IPS-18a (cell line): ENCODE data around the gene LMNTD1.

Source experiments
- H3K27ac ChIP-seq: one replicate; pipeline ENCODE4 v1.5.1; 2013; ENCODE audit warnings: low read length
- H3K27me3 ChIP-seq: one replicate; pipeline ENCODE4 v1.6.1; 2013; ENCODE audit warnings: mild to moderate bottlenecking, low read length; ENCODE audit not compliant: control insufficient read depth, insufficient read depth
- H3K36me3 ChIP-seq: one replicate; pipeline ENCODE4 v1.6.1; 2013; ENCODE audit warnings: low read depth, low read length; ENCODE audit not compliant: control insufficient read depth
- H3K4me1 ChIP-seq: one replicate; pipeline ENCODE4 v1.6.1; 2013; ENCODE audit warnings: low read depth, low read length; ENCODE audit not compliant: control insufficient read depth
- H3K4me3 ChIP-seq: one replicate; pipeline ENCODE4 v1.5.1; 2013; ENCODE audit warnings: low read length
- H3K9ac ChIP-seq: one replicate; pipeline ENCODE4 v1.6.1; 2013; ENCODE audit warnings: mild to moderate bottlenecking, low read length, moderate library complexity
- H3K9me3 ChIP-seq: one replicate; pipeline ENCODE4 v1.6.1; 2013; ENCODE audit warnings: low read depth, low read length; ENCODE audit not compliant: control insufficient read depth

The LMNTD1 gene

DNA sequence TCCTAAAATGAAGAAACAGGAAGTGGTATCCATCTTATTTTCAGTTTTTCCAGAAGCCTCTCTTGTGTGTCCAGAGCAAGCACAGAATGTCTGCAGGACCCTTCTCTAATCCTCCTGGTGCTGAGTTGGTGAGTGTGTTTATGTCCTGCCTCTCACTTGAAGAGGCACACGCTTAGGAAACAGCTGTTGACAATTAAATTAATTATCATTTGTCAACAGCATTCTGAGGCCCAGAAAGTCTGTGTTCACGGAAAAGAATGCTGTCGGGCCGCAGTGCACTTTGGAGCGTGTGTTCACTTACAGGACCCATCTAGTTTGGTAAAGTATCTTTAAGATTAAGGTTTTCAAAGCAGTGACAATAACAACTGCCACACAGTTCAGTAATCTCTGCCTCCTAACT lies 70.5 kb downstream of the LMNTD1 start:
- H3K27ac ChIP-seq, result no peak overlapping the region
- H3K27me3 ChIP-seq, result no peaks in the 10 kb centered on the region
- H3K4me3 ChIP-seq, result no peak overlapping the region
- H3K36me3 ChIP-seq, result no peaks in the 10 kb centered on the region
- H3K9me3 ChIP-seq, result no peaks in the 10 kb centered on the region
- no peak overlapping the region for H3K9ac ChIP-seq
- H3K4me1 ChIP-seq, result no peaks in the 10 kb centered on the region

DNA sequence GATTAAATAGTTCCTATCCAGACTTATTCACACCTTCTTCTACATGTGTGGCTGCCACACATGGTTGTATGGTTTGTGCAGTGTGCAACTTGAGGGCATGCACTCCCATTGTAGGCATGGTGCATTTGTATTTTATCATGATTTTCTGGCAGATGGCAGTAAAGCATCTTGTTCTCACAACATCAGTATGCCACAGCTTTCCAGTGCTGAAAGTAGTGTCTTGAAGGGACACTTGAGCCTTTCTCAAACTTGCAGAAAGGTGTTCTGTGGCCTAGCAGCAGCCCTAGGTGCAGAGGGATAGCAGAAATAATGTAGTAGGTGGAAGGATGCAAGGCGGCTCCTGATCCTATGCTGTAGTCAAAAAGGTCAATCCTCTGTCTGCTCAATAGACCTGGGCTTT lies 72.9 kb downstream of the LMNTD1 start:
- Histone ChIP-seq H3K9me3 (no peaks in the 10 kb centered on the region), H3K27me3 (no peaks in the 10 kb centered on the region), H3K27ac (no peak overlapping the region), H3K4me3 (no peak overlapping the region), H3K36me3 (no peaks in the 10 kb centered on the region), H3K9ac (no peak overlapping the region), H3K4me1 (no peaks in the 10 kb centered on the region)

DNA sequence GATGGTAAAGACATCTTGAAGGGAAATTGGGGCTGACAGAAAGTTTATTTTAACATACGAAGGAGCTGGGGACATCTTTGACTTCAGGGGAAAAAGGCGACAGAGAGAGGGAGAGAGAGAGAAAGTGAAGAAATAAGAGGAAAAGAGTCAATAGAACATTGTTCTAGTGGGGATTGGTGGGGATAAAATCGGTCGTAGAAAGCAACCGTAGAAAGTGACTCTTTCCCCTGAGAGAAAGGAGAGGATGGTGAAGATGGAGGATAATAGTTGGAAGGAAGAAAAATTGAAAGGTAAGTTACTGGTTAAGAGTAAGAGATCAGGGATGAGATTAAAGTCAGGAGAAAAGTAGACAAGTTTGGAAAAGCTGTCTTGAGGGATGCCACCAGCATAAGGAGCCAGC lies 75.9 kb downstream of the LMNTD1 start:
- H3K27ac ChIP-seq, result no peak overlapping the region
- no peaks in the 10 kb centered on the region for H3K36me3 ChIP-seq
- no peaks in the 10 kb centered on the region for H3K4me1 ChIP-seq
- no peak overlapping the region for H3K4me3 ChIP-seq
- no peaks in the 10 kb centered on the region for H3K9me3 ChIP-seq
- no peaks in the 10 kb centered on the region for H3K27me3 ChIP-seq
- H3K9ac ChIP-seq, result no peak overlapping the region

DNA sequence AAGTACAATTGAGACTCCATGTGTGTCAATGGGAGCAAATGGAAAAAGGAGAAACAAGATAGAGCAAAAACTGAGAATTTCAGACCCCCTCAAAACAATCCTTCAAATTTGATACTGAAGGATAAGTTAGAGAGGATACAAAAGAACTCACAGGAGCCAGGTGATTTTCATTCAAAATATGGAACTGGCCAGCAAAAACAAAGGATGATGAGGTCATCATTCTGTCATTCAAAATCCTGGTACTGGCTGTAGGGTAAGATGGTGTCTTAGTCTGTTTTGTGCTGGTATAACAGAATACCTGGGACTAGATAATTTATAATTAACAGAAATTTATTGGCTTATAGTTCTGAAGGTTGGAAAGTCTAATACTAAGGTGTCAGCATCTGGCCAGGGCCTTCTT lies 80.6 kb downstream of the LMNTD1 start:
- no peaks in the 10 kb centered on the region for H3K9me3 ChIP-seq
- no peak overlapping the region for H3K4me3 ChIP-seq
- no peak overlapping the region for H3K27ac ChIP-seq
- H3K36me3 ChIP-seq, result no peaks in the 10 kb centered on the region
- H3K9ac ChIP-seq, result no peak overlapping the region
- no peaks in the 10 kb centered on the region for H3K4me1 ChIP-seq
- no peaks in the 10 kb centered on the region for H3K27me3 ChIP-seq

DNA sequence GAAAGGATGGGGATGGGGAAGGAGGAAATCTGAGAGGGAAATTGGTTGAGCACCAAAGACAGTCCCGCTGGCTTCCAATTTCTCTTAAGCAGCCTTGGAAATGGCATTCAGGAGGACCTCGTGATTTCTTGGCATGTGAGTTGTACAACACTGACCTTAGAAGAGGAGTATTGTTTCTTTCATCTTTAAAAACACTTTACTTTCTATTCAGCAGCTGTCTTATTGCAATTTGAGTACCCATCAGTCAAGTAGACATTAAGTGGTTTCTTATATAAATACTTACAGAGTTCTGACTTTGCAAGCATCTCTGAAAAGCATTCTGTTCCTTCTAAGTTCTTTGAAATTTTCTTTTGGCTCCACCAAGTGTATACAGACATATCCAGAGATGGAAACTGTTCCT lies 83.2 kb downstream of the LMNTD1 start:
- Histone ChIP-seq H3K27me3 (no peaks in the 10 kb centered on the region), H3K36me3 (no peaks in the 10 kb centered on the region), H3K9ac (no peak overlapping the region), H3K9me3 (no peaks in the 10 kb centered on the region), H3K4me3 (no peak overlapping the region), H3K27ac (no peak overlapping the region), H3K4me1 (no peaks in the 10 kb centered on the region)

DNA sequence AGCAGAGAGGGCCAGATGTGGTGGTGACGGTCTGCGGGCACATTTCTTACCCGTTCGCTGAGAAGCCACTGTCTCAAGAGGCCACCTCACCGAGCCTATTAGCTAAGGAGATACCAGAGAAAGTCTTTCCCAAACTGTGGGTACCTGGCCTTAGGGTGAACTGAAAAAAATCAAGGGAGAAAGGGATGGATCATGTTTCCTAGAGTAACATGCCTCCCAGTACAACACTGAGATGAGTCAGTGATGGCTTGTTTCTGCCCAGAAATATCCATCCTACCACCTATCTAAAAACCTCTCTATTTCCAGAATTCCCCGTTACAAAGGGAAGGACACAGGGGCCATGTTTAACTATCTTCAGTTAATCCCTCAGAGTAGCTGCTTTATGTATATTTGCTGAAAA lies 83.7 kb downstream of the LMNTD1 start:
- Histone ChIP-seq H3K9me3 (no peaks in the 10 kb centered on the region), H3K27me3 (no peaks in the 10 kb centered on the region), H3K4me3 (no peak overlapping the region), H3K36me3 (no peaks in the 10 kb centered on the region), H3K4me1 (no peaks in the 10 kb centered on the region), H3K9ac (no peak overlapping the region), H3K27ac (no peak overlapping the region)

DNA sequence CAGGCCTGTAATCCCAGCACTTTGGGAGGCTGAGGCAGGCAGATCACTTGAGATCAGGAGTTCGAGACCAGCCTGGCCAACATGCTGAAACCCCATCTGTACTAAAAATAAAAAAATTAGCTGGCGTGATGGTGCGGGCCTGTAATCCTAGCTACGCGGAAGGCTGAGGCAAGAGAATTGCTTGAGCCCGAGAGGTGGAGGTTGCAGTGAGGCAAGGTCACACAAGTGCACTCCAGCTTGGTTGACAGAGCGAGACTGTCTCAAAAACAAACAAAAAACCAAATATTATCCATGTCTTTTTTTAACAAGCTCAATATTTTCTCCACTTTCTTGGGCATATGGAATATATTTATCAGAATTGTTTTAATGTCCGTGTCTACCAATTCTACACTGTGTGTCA lies 89.6 kb downstream of the LMNTD1 start:
- H3K27me3 ChIP-seq, result no peaks in the 10 kb centered on the region
- no peaks in the 10 kb centered on the region for H3K9me3 ChIP-seq
- no peak overlapping the region for H3K4me3 ChIP-seq
- H3K36me3 ChIP-seq, result no peaks in the 10 kb centered on the region
- H3K27ac ChIP-seq, result no peak overlapping the region
- no peak overlapping the region for H3K9ac ChIP-seq
- H3K4me1 ChIP-seq, result no peaks in the 10 kb centered on the region

DNA sequence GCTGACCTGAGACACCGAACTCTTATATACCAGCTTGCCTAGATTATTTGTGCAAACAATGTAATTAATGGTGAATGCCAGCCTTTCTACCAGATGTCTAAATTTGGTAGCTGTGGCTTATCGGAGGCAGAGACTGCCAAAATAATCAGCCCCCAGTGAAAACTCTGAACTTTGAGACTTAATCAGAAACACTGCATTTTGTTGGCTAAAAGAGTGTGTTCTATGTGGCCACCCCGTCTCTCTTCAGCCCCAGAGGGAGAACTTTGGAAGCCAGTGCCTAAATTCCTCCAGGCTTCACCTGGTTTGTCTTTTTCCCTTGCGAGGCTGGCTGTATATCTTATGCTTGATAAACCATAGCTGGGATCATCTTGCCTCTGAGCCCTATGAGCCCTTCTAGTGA lies 90.1 kb downstream of the LMNTD1 start:
- no peaks in the 10 kb centered on the region for H3K9me3 ChIP-seq
- H3K27me3 ChIP-seq, result no peaks in the 10 kb centered on the region
- H3K9ac ChIP-seq, result no peak overlapping the region
- no peaks in the 10 kb centered on the region for H3K4me1 ChIP-seq
- H3K36me3 ChIP-seq, result no peaks in the 10 kb centered on the region
- H3K4me3 ChIP-seq, result no peak overlapping the region
- no peak overlapping the region for H3K27ac ChIP-seq

DNA sequence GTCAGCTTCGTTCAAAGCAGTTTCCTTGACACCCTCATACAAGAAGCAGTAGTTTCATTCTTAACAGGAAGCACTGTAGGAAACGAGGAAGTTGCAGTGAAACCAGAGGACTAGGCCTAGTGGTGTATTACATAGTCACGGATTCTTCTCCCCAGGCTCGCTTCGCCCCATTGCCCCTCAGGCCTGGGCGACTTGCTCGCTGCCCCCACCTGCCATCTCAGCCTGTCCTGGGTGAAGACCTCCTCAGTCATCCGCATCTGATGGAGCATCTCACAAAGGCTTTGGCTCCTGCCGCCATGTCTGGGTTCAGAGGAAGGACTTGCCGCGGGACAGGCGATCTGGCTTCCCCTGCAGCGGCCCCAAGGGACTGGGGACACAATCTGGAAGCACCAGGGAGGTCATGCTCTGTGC lies 93.5 kb downstream of the LMNTD1 start:
- no peak overlapping the region for H3K4me3 ChIP-seq
- peaks cover 3% of the 10 kb centered on the region for H3K9me3 ChIP-seq
- no peaks in the 10 kb centered on the region for H3K36me3 ChIP-seq
- H3K4me1 ChIP-seq, result no peaks in the 10 kb centered on the region
- H3K9ac ChIP-seq, result no peak overlapping the region
- no peaks in the 10 kb centered on the region for H3K27me3 ChIP-seq
- no peak overlapping the region for H3K27ac ChIP-seq

DNA sequence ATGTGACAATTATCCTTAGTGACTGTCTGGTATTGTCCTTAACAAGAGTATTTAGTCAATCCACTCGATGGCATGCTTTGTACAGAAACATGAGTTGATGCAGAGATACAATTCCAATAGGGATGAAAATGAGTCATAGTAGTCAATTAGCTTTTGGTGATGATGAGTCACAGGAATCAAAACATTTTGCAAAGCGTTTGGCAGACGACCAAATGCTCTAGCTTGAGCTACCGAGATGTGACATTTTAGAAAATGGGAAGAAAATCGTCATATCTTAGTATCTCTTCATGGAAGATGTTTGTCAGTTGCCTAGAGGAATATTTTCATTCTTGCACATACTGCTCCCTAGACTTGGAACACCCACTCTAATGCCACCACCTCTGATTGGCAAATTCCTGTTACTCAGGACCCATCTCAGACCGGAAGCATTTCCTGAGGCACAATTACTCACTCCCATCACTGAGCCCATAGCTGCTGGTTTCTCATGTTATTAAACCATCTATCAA lies 95.0 kb downstream of the LMNTD1 start:
- Histone ChIP-seq H3K9ac (no peak overlapping the region), H3K9me3 (peaks cover 3% of the 10 kb centered on the region), H3K4me1 (no peaks in the 10 kb centered on the region), H3K27me3 (no peaks in the 10 kb centered on the region), H3K4me3 (no peak overlapping the region), H3K36me3 (no peaks in the 10 kb centered on the region), H3K27ac (no peak overlapping the region)

DNA sequence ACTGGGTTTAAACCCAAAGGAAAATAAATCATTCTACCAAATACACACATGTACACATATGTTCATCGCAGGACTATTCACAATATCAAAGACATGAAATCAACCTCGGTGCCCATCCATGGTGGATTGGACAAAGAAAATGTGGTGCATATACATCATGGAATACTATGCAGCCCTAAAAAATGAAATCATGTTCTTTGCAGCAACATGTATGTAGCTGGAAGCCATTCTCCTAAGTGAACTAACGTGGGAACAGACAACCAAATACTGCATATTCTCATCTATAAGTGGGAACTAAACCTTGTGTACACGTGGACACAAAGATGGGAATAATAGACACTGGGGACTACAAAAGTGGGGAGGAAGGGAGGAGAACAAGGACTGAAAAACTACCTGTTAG lies 96.6 kb downstream of the LMNTD1 start:
- Histone ChIP-seq H3K4me1 (no peaks in the 10 kb centered on the region), H3K4me3 (no peak overlapping the region), H3K27ac (no peak overlapping the region), H3K9me3 (peaks cover 3% of the 10 kb centered on the region), H3K9ac (no peak overlapping the region), H3K27me3 (no peaks in the 10 kb centered on the region), H3K36me3 (no peaks in the 10 kb centered on the region)

DNA sequence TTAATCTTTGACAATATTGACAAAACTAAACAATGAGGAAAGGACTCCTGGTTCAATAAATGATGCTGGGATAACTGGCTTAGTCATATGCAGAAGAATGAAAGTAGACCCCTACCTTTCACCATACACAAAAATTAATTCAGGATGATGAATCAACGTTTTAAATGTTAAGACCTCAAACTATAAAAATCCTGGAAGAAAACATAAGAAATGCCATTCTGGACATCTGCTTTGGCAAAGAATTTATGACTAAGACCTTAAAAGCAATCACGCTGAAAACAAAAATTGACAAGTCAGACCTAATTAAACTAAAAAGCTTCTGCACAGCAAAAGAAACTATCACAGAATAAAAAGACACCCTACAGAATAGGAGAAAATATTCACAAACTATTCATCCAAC lies 97.4 kb downstream of the LMNTD1 start:
- Histone ChIP-seq H3K36me3 (no peaks in the 10 kb centered on the region), H3K27ac (no peak overlapping the region), H3K27me3 (no peaks in the 10 kb centered on the region), H3K9me3 (peaks cover 3% of the 10 kb centered on the region), H3K9ac (no peak overlapping the region), H3K4me3 (no peak overlapping the region), H3K4me1 (no peaks in the 10 kb centered on the region)
